ENCODE measurements around the gene HOXA3.
A peak's percentile ranks its signal among the peaks of the same experiment; 100 is the strongest.

HOXA3 gene

GRCh38 chr7:27154901-27155815, 2.8 kb upstream of the HOXA3 start:
- no peak for DNase-seq

- no peak for DNase-seq
Observed at GRCh38 chr7:27154369-27154768, 2.0 kb upstream of the HOXA3 start.

GRCh38 chr7:27153526-27153925, 1.1 kb upstream of the HOXA3 start:
- DNase-seq, result no peak

GRCh38 chr7:27152816-27153442, 546 bp upstream of the HOXA3 start:
- no peak for DNase-seq

- DNase-seq, result no peak
Observed at GRCh38 chr7:27151341-27151930, 947 bp downstream of the HOXA3 start.

- DNase-seq, result peak; percentile 62 to 63
Observed at GRCh38 chr7:27150568-27151340, 1.6 kb downstream of the HOXA3 start.

GRCh38 chr7:27149842-27150567, 2.4 kb downstream of the HOXA3 start:
- no peak for DNase-seq

GRCh38 chr7:27148756-27149641, 3.4 kb downstream of the HOXA3 start:
- DNase-seq, result no peak

- DNase-seq, result no peak
Observed at GRCh38 chr7:27148031-27148755, 4.2 kb downstream of the HOXA3 start.

GRCh38 chr7:27147199-27148030, 5.0 kb downstream of the HOXA3 start, which contains the start of gene HOXA6:
TSS of gene HOXA6 (minus strand) at chr7:27147774. CDS start at chr7:27147749, 25 bp downstream.
- no peak for DNase-seq

- no peak for DNase-seq
Observed at GRCh38 chr7:27146491-27147198, 5.7 kb downstream of the HOXA3 start.

GRCh38 chr7:27145914-27146412, 6.4 kb downstream of the HOXA3 start:
- DNase-seq, result no peak

GRCh38 chr7:27145165-27145913, 7.0 kb downstream of the HOXA3 start:
- no peak for DNase-seq

- no peak for DNase-seq
Observed at GRCh38 chr7:27144781-27145164, 7.6 kb downstream of the HOXA3 start.

- DNase-seq, result no peak
Observed at GRCh38 chr7:27143950-27144780, 8.2 kb downstream of the HOXA3 start.

GRCh38 chr7:27143023-27143949, 9.1 kb downstream of the HOXA3 start, which contains the start of gene HOXA5:
TSS of gene HOXA5 (minus strand) at chr7:27143681. CDS start at chr7:27143607, 74 bp downstream.
- DNase-seq, result no peak

Measured in stimulated activated CD4-positive, alpha-beta T cell treated with anti-CD3 and anti-CD28 coated beads, Interleukin-2, amount 100 ng/mL, for 48 hours (primary cell).